Retinal pigment epithelial cell (primary cell): Measurements from ENCODE around the gene CRABP2.
A peak's percentile ranks its signal among the peaks of the same experiment; 100 is the strongest.

Source experiments
- DNase-seq: peaks from one replicate; pipeline ENCODE4 v3.0.0-alpha.2; 2010; ENCODE audit warnings: low read depth
- H3K4me3 ChIP-seq: 2 replicates; pipeline ENCODE4 v1.5.1; 2011; ENCODE audit warnings: mild to moderate bottlenecking, low read length, control low read depth, moderate library complexity
- TF ChIP-seq, protein P1 (sequence below): conservative IDR thresholded peaks from 2 replicates; pipeline ENCODE4 v1.5.1; 2011; ENCODE audit warnings: low read depth, low read length, control low read depth, inconsistent platforms

Gene CRABP2

DNA sequence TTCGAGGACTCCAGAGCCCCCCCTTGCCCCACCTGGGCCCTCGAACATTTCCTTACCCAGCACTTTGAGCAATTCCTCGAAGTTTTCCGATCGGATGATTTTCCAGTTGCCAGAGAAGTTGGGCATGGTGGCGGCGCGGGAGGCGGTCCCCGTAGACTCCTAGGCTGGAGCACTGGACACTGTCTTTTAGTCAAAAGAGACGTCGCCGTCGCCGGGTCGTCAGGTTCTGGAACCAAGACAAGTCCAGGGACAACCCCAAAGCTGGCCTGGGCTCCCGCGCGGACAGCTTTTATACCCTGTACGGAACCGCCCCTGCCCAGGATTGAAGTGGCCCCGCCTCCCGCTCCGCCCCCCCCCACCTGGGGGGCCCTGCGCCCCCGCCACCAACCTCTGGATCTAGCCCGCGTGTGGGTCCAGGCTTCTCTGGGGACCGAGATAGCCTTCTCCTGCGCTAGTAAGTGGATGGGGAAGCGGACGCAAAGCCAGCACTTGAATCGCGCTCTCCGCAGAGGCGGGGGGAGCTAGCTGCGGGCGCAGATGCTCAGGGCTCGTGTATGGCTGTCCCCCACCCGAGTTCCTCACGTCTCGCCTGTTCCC is at the start of gene CRABP2:
TSS of gene CRABP2 (minus strand) at position 263 of the 597 bp plus-strand sequence. CDS start at position 126, 137 bp downstream.
- DNase-seq = no peak
- TF ChIP-seq, protein P1, sequence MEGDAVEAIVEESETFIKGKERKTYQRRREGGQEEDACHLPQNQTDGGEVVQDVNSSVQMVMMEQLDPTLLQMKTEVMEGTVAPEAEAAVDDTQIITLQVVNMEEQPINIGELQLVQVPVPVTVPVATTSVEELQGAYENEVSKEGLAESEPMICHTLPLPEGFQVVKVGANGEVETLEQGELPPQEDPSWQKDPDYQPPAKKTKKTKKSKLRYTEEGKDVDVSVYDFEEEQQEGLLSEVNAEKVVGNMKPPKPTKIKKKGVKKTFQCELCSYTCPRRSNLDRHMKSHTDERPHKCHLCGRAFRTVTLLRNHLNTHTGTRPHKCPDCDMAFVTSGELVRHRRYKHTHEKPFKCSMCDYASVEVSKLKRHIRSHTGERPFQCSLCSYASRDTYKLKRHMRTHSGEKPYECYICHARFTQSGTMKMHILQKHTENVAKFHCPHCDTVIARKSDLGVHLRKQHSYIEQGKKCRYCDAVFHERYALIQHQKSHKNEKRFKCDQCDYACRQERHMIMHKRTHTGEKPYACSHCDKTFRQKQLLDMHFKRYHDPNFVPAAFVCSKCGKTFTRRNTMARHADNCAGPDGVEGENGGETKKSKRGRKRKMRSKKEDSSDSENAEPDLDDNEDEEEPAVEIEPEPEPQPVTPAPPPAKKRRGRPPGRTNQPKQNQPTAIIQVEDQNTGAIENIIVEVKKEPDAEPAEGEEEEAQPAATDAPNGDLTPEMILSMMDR = no peak
- peak within 1 kb of the TSS; percentile 54 for H3K4me3 ChIP-seq

DNA sequence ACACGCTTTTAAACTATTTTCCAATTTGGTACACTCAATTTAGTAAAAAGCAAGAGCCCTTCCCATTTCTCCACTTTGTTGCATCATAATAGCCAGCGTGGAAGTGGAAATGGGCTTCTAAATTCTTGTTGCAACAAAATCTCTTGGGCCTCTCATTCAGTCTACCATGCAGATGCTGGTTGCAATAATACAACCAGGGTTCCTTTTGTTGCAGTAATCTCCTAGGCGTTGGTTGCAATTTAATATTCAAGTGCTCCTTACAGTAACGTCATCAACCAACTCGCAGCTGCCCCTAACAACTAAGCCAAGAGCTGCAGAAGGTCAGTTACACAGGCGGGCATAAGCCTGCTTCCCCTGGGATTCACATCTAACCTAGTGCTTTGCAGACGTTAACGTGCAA is 48.8 kb upstream of the CRABP2 start:
- TF ChIP-seq, protein P1 = no peak
- H3K4me3 ChIP-seq = no peak overlapping the region
- DNase-seq = no peak

DNA sequence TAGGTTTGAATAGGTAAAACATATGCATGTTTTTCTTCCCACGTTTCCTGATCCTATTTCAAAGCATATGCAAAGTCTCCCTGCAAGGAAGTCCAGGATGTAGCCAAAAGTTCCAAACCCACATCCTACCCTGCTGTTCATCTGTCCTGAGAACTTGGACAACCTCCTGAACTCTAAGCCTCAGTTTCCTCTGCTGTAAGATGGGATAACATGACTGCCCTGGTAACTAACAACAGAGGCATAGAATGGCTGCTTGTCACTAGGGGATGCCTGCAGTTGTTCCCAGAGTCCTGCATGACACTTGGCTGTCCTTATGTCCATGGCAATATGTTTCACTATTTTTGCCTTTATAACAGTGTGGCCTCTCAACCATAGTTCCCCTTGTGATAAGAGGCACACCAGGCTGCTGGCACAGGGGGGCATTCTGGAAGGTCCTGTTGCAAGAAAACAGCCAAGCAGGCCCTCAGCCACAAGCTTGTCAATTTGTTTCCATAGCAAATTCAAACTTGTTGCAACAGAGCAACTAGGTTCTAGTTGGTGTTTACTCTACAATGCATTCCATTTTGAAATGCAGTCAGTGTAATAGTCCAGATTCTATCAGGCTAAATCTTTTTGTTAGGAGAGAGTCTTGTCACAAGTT is 47.6 kb upstream of the CRABP2 start:
- H3K4me3 ChIP-seq = peak overlapping the region; percentile 93
- TF ChIP-seq, protein P1 = no peak
- no peak for DNase-seq

DNA sequence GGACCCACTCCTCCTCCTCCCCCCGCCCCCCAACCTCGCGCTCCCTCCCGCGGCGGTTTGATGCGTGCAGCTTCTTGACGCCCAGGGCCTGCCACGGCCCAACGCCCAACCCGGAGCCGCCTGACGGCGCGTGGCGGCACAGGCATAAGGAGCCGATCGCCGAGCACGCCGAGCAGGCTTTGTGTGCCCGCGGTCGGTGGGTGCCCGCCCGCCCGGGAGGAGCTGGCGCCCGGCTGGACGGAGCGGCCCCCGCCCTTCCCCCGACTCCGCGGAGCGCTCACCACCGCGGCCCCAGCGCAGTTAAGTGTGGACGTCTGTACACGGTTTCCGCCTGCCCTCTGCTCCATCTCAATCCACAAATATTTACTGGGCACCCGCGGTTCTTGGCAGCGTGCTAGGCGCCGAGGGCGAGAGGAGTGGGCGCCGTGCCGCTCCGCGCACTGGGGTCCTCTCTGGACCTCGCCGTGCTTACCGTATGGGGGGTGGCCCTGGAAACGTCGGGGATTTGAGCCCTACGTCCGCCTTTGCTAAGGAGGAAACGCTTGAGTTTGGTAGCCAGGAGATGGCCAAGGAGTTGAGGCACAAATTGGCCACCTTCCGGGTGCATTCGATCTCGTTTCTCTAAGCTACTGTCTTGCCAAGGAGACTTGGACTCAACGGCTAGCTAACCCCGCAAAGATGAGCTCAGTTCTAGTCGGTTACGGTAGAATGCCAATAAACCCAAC is 46.5 kb upstream of the CRABP2 start:
- DNase-seq = peak; percentile 88
- H3K4me3 ChIP-seq = peak overlapping the region; percentile 93
- TF ChIP-seq, protein P1 = no peak

DNA sequence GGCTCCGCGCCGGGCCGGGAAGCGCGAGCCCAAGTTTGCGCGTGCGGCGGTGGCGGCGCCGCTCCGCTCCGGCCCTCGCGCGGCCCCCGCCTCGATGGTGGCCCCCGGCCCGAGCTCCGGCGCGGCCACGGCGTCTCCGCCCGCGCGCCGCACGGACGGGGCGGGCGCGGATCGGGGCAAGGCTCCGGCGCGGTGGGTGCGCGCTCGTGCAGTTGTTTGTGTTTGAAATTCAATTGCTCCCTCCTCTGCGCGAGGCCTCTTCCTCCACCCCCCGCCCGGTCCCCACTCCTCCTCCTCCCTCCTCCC is 46.0 kb upstream of the CRABP2 start, which contains the start of gene HDGF:
TSS of gene HDGF (minus strand) at position 225 of the 306 bp plus-strand sequence. CDS start 246 bp downstream, outside the sequence.
- H3K4me3 ChIP-seq = peak within 1 kb of the TSS; percentile 93
- TF ChIP-seq, protein P1 = no peak
- no peak for DNase-seq

DNA sequence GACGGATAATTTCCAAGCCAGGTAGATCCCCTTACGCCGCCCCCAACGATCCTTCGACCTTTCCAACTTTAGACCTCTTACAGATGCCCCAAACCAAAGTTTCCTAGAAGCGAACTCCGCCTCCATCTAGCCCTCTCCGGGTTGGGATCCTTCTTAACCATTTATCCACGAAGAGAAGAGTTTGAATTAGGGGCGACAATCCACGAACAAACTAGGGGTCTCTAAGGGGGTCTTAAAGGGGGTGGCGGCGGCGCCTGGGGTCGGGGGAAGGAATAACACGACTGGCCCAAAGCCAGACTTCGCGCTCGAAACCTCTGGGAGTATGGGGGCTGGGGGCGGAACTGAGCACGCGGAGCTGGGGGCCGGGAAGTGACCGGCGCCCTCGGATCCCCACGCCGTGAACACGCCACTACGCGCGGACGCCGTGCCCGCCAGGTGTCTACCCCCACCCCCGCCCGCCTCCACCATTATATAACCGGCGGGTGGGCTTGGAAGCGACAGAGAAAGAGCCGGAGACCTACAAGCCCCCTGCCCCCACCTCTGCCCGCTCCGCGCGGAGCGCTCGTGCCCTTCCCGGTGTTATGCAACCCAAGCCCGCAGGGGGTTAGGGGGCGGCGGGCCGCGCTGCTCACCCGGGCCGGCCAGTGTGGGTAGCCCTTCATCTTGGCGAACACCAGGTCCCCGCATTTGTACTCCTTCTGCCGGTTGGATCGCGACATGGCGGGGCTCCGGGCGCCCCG is 45.5 kb upstream of the CRABP2 start:
- DNase-seq = no peak
- peak overlapping the region; percentile 93 for H3K4me3 ChIP-seq
- TF ChIP-seq, protein P1 = no peak
